Skin epidermis (tissue), 12 donors: Measurements from ENCODE around the gene TBC1D10A.

Experiments used
- H3K27ac ChIP-seq, 21 experiments: fragments of 200-600 bp; sonication (generic) in 11 of 21; one replicate each; pipeline ENCODE4 v1.5.0; 2020; ENCODE audit warnings: mild to moderate bottlenecking in 3 of 21, inconsistent platforms in 2 of 21, moderate library complexity in 2 of 21
- H3K4me3 ChIP-seq, 7 experiments: fragments of 200-600 bp; sonication (generic) in 2 of 7; one replicate each; pipeline ENCODE4 v1.5.0; 2020; ENCODE audit warnings: inconsistent platforms in 2 of 7, mild to moderate bottlenecking in 2 of 7, moderate library complexity in 1 of 7

The TBC1D10A gene

GRCh38 chr22:30260682-30261081 is 66.1 kb downstream of the TBC1D10A start:
- Histone ChIP-seq H3K4me3 (no peak overlapping the region), H3K27ac (no peak overlapping the region)

GRCh38 chr22:30260276-30260675 is 66.5 kb downstream of the TBC1D10A start:
- Histone ChIP-seq H3K27ac (no peak overlapping the region), H3K4me3 (no peak overlapping the region)

- H3K27ac ChIP-seq: peak overlapping the region in 3 of 21 experiments; percentile 33 to 75 (median 47)
Observed at GRCh38 chr22:30254314-30254713, 72.4 kb downstream of the TBC1D10A start.

GRCh38 chr22:30253205-30253852 is 73.4 kb downstream of the TBC1D10A start:
- Histone ChIP-seq H3K27ac (peak overlapping the region in 11 of 21 experiments; percentile 7 to 75 (median 43)), H3K4me3 (no peak overlapping the region)

More at GRCh38 chr22:30254314-30254713, 72.4 kb downstream of the TBC1D10A start:
- H3K4me3 ChIP-seq: no peak overlapping the region

GRCh38 chr22:30252411-30253204 is 74.1 kb downstream of the TBC1D10A start:
- Histone ChIP-seq H3K27ac (peak overlapping the region in 16 of 21 experiments; percentile 0 to 75 (median 38)), H3K4me3 (no peak overlapping the region)

GRCh38 chr22:30251711-30252110 is 75.0 kb downstream of the TBC1D10A start:
- H3K4me3 ChIP-seq: no peak overlapping the region
- peak overlapping the region in 10 of 21 experiments; percentile 8 to 75 (median 41) for H3K27ac ChIP-seq

- Histone ChIP-seq H3K27ac (peak overlapping the region in 7 of 21 experiments; percentile 4 to 75 (median 22)), H3K4me3 (no peak overlapping the region)
Observed at GRCh38 chr22:30250661-30251267, 76.0 kb downstream of the TBC1D10A start.

GRCh38 chr22:30250039-30250565 is 76.6 kb downstream of the TBC1D10A start:
- Histone ChIP-seq H3K27ac (peak overlapping the region in 1 of 21 experiments; percentile 4), H3K4me3 (no peak overlapping the region)

- no peak overlapping the region for H3K4me3 ChIP-seq
Observed at GRCh38 chr22:30249049-30250038, 77.4 kb downstream of the TBC1D10A start.

GRCh38 chr22:30248484-30248883 is 78.3 kb downstream of the TBC1D10A start:
- H3K4me3 ChIP-seq: no peak overlapping the region
- H3K27ac ChIP-seq: peak overlapping the region in 6 of 21 experiments; percentile 14 to 62 (median 28)

More at GRCh38 chr22:30249049-30250038, 77.4 kb downstream of the TBC1D10A start:
- peak overlapping the region in 6 of 21 experiments; percentile 14 to 62 (median 28) for H3K27ac ChIP-seq

- H3K4me3 ChIP-seq: no peak overlapping the region
- H3K27ac ChIP-seq: peak overlapping the region in 1 of 21 experiments; percentile 62
Observed at GRCh38 chr22:30247974-30248373, 78.8 kb downstream of the TBC1D10A start.

GRCh38 chr22:30247561-30247960 is 79.2 kb downstream of the TBC1D10A start:
- H3K4me3 ChIP-seq: peak overlapping the region in 1 of 7 experiments; percentile 45

GRCh38 chr22:30246814-30247376 is 79.8 kb downstream of the TBC1D10A start:
- Histone ChIP-seq H3K4me3 (peak overlapping the region in 5 of 7 experiments; percentile 25 to 45 (median 41)), H3K27ac (peak overlapping the region in 12 of 21 experiments; percentile 14 to 84 (median 60))

More at GRCh38 chr22:30247561-30247960, 79.2 kb downstream of the TBC1D10A start:
- H3K27ac ChIP-seq: peak overlapping the region in 4 of 21 experiments; percentile 36 to 84 (median 58)

- H3K27ac ChIP-seq: peak within 1 kb of the TSS in 19 of 21 experiments; percentile 14 to 84 (median 56)
- peak within 1 kb of the TSS; percentile 25 to 45 (median 40) for H3K4me3 ChIP-seq
Observed at GRCh38 chr22:30245985-30246813, 80.5 kb downstream of the TBC1D10A start, which contains the start of gene LIF. LIF (minus strand) TSS chr22:30246759; CDS start chr22:30246695, 64 bp downstream.

GRCh38 chr22:30245181-30245984 is 81.4 kb downstream of the TBC1D10A start:
- H3K4me3 ChIP-seq: peak overlapping the region; percentile 25 to 45 (median 40)
- H3K27ac ChIP-seq: peak overlapping the region in 16 of 21 experiments; percentile 31 to 84 (median 57)

GRCh38 chr22:30244641-30245040 is 82.1 kb downstream of the TBC1D10A start:
- peak overlapping the region in 2 of 21 experiments; percentile 30 to 42 for H3K27ac ChIP-seq
- H3K4me3 ChIP-seq: no peak overlapping the region
